K562 (cell line): Measurements from ENCODE around the gene ECM2. TPM values are rescaled to one million over a fixed set of nuclear protein-coding genes. Genes with fewer than 3 reads are reported as not detected.

ENCODE experiments used
- ATAC-seq: fragments of 200-7000 bp; cut with Tn5 transposase; 3 replicates; pipeline ENCODE4 v1.9.1; 2020; ENCODE audit warnings: moderate library complexity
- BruUV-seq: library from RNA; stranded (reverse); fragments of 400-500 nt; replicated peaks from 2 replicates; lab custom pipeline; 2021; lab: Mats Ljungman, UMichigan
- CTCF ChIA-PET: fragments of 300-600 bp; formaldehyde crosslinking; extraction: SDS; loops from one replicate; lab custom pipeline; 2021; ENCODE audit warnings: low intra/inter-chr PET ratio; lab: Yijun Ruan, JAX
- POLR2A ChIA-PET: fragments of 300-600, 350-650 bp; sonication (Branson Sonifier 250); formaldehyde crosslinking; extraction: SDS; loops from one replicate; lab custom pipeline; 2021; ENCODE audit warnings: antibody characterized with exemption, inconsistent platforms; lab: Yijun Ruan, JAX
- DNase-seq, 4 experiments: peaks; one replicate each; pipeline versions ENCODE4 v3.0.0 to v3.0.0-alpha.2; 2011 to 2018; ENCODE audit warnings: low spot score in 3 of 4, mixed read lengths in 3 of 4; ENCODE audit errors: extremely low read depth in 1 of 4
- FAIRE-seq: peaks from 2 replicates; lab custom pipeline; 2011; peaks lifted over from hg19 to GRCh38; lab: Jason Lieb, UNC
- H2AFZ ChIP-seq: 2 replicates; pipeline ENCODE4 v1.6.0; 2011; ENCODE audit warnings: low read depth, low read length, control low read depth, inconsistent platforms
- H3K27ac ChIP-seq: fragments of 200-600 bp; 3 replicates; pipeline ENCODE4 v1.8.0; 2011; ENCODE audit warnings: low read depth, mild to moderate bottlenecking, control low read depth, inconsistent platforms, low read length, moderate library complexity, mixed read lengths; ENCODE audit errors: extremely low read depth
- H3K27me3 ChIP-seq, 2 experiments: fragments of 300-600 bp in 1 of 2; 2 replicates in 1 of 2; 3 replicates in 1 of 2; pipeline versions ENCODE4 v1.6.0 to v1.8.0; 2011; ENCODE audit warnings: inconsistent platforms in 2 of 2, low read length in 2 of 2, mild to moderate bottlenecking in 1 of 2, mixed read lengths in 1 of 2, moderate library complexity in 1 of 2; ENCODE audit not compliant: control insufficient read depth in 2 of 2, insufficient read depth in 2 of 2
- H3K36me3 ChIP-seq: fragments of 300-600 bp; 3 replicates; pipeline ENCODE4 v1.8.0; 2011; ENCODE audit warnings: mild to moderate bottlenecking, low read length, inconsistent platforms; ENCODE audit not compliant: control insufficient read depth, insufficient read depth
- H3K4me1 ChIP-seq, 2 experiments: fragments of 200-600 bp in 1 of 2; replicated peaks in 1 of 2; 2 replicates in 1 of 2; 3 replicates in 1 of 2; pipeline versions ENCODE4 v1.5.1 to v1.8.0; 2011; ENCODE audit warnings: inconsistent platforms in 2 of 2, low read length in 2 of 2, mild to moderate bottlenecking in 1 of 2, mixed read lengths in 1 of 2, moderate library complexity in 1 of 2; ENCODE audit not compliant: control insufficient read depth in 2 of 2, insufficient read depth in 2 of 2
- H3K4me2 ChIP-seq: 2 replicates; pipeline ENCODE4 v1.6.1; 2011; ENCODE audit warnings: low read length, control low read depth, inconsistent platforms, mixed read lengths; ENCODE audit not compliant: insufficient read depth
- H3K4me3 ChIP-seq: fragments of 200-600 bp; sonication (generic), shearing (Covaris generic); 2 replicates; pipeline ENCODE4 v1.5.1; 2016; ENCODE audit warnings: control low read depth, inconsistent platforms
- H3K79me2 ChIP-seq: fragments of 200-600 bp; 3 replicates; pipeline ENCODE4 v1.8.0; 2011; ENCODE audit warnings: low read length, inconsistent platforms; ENCODE audit not compliant: control insufficient read depth, insufficient read depth
- H3K9ac ChIP-seq, 2 experiments: 2 replicates each; pipeline versions ENCODE4 v1.6.0 to v1.6.1; 2011; ENCODE audit warnings: low read depth in 2 of 2, low read length in 2 of 2, control low read depth in 1 of 2, inconsistent platforms in 1 of 2, mild to moderate bottlenecking in 1 of 2, mixed read lengths in 1 of 2; ENCODE audit not compliant: insufficient read depth in 1 of 2
- H3K9me1 ChIP-seq: one replicate; pipeline ENCODE4 v1.6.0; 2011; ENCODE audit warnings: inconsistent platforms, mild to moderate bottlenecking, low read length, moderate library complexity; ENCODE audit not compliant: control insufficient read depth, insufficient read depth
- H3K9me3 ChIP-seq: replicated peaks from 2 replicates; pipeline ENCODE4 v1.5.1; 2011; ENCODE audit warnings: low read depth, low read length, inconsistent platforms; ENCODE audit not compliant: control insufficient read depth, insufficient read depth
- H4K20me1 ChIP-seq: replicated peaks from 2 replicates; pipeline ENCODE4 v1.6.1; 2011; ENCODE audit warnings: low read length, inconsistent platforms, mixed read lengths; ENCODE audit not compliant: control insufficient read depth, insufficient read depth
- CAMTA2 ChIP-seq: fragments of 250-450 bp; sonication (Bioruptor Pico); conservative IDR thresholded peaks from 2 replicates; pipeline ENCODE4 v1.5.1; 2022
- CUX1 ChIP-seq: fragments of 200-800 bp; sonication (Bioruptor generic); IDR thresholded peaks from 2 replicates; pipeline ENCODE4 v1.6.1; 2016; ENCODE audit warnings: missing genetic modification characterization, missing compliant biosample characterization
- DDX20 ChIP-seq: fragments of 450-650 bp; IDR thresholded peaks from 2 replicates; pipeline ENCODE4 v1.6.1; 2016; ENCODE audit warnings: missing genetic modification characterization, low read depth, mild to moderate bottlenecking, missing compliant biosample characterization, moderate library complexity
- ELF4 ChIP-seq: fragments of 450-650 bp; formaldehyde crosslinking; IDR thresholded peaks from 2 replicates; pipeline ENCODE4 v1.4.0; 2022; ENCODE audit warnings: missing genetic modification characterization
- PTTG1 ChIP-seq: fragments of 450-650 bp; IDR thresholded peaks from 2 replicates; pipeline ENCODE4 v1.6.1; 2016; ENCODE audit warnings: low read depth, mild to moderate bottlenecking, missing genetic modification characterization, missing compliant biosample characterization
- REST ChIP-seq, 2 experiments: fragments of 450-650 bp; formaldehyde crosslinking in 1 of 2; IDR thresholded peaks; 2 replicates each; pipeline versions ENCODE4 v1.4.0 to v1.6.1; 2014 to 2020; ENCODE audit warnings: mild to moderate bottlenecking in 2 of 2, borderline replicate concordance in 1 of 2, low read depth in 1 of 2
- SETDB1 ChIP-seq: IDR thresholded peaks from one replicate; pipeline ENCODE4 v1.6.1; 2012; ENCODE audit warnings: low read length, control low read depth, inconsistent platforms
- STAG1 ChIP-seq: sonication (generic); formaldehyde crosslinking; IDR thresholded peaks from 2 replicates; pipeline ENCODE4 v1.5.0; 2020; ENCODE audit warnings: missing genetic modification reagents, borderline replicate concordance
- SUPT5H ChIP-seq: fragments of 450-650 bp; IDR thresholded peaks from 2 replicates; pipeline ENCODE4 v1.6.1; 2016
- ZFPM2 ChIP-seq: fragments of 250-450 bp; sonication (Bioruptor Pico); IDR thresholded peaks from 2 replicates; pipeline ENCODE4 v1.5.1; 2022; ENCODE audit warnings: mild to moderate bottlenecking
- ZNF174 ChIP-seq: fragments of 250-450 bp; sonication (Bioruptor Pico); IDR thresholded peaks from 2 replicates; pipeline ENCODE4 v1.4.0; 2020; ENCODE audit warnings: mild to moderate bottlenecking
- in situ Hi-C: fragments of 300-500 bp; cut with MboI; formaldehyde crosslinking; loops from 4 replicates; pipeline ENCODE4 v1.15.0; 2018; ENCODE audit warnings: inconsistent platforms, mixed read lengths
- intact Hi-C: fragments of 100-400 bp; cut with micrococcal nuclease; formaldehyde crosslinking; loops from 2 replicates; pipeline ENCODE4 v1.14.2; 2022
- polyA plus RNA-seq, 8 experiments: library from polyadenylated mRNA; depleted of rRNA in 4 of 8; stranded (reverse) in 5 of 8; unstranded in 3 of 8; fragments of >200 nt; fragmentation: Nextera tagmentation in 2 of 8; fragmentation: Illumina TruSeq in 1 of 8; extraction: Ambion mirVana in 2 of 8; extraction: Trizol in 1 of 8; gene quantifications; 2 replicates each; pipeline versions ENCODE4 v1.2.1 to v1.2.3, GENCODE V29; 2011 to 2014; ENCODE audit warnings: inconsistent platforms in 1 of 8, missing spikeins in 1 of 8
- total RNA-seq, 7 experiments: library from RNA; depleted of rRNA in 6 of 7; stranded (reverse); fragments of >200 nt in 6 of 7; fragmentation: Illumina TruSeq in 2 of 7; extraction: Trizol in 2 of 7; gene quantifications; 2 replicates each; pipeline versions ENCODE4 v1.2.1 to v1.2.3, GENCODE V29; 2011 to 2021; ENCODE audit warnings: low replicate concordance in 1 of 7

Gene ECM2
- total and polyA plus RNA-seq, 9 of the 15 experiments (the other 6 are each of a cell fraction or from before 2014, with no cell fraction given): 0.03 to 0.07 TPM; not detected in 7

- H3K4me2 ChIP-seq: no peak overlapping the region
- 0 out of 5 replicates have a peak, but pooled peaks cover under 1 to 8% of the 10 kb centered on the region in 2 experiments for H3K4me1 ChIP-seq
- DNase-seq: no peak
- no peaks in the 10 kb centered on the region for H3K9me1 ChIP-seq
- ChIA-PET CTCF (no interaction called here), POLR2A (no interaction called here)
- in situ Hi-C loops: no loop called here
- no peak for FAIRE-seq
- intact Hi-C loops: no loop called here
- H3K79me2 ChIP-seq: no peaks in the 10 kb centered on the region
- ATAC-seq: no peak
- no peaks in the 10 kb centered on the region for H3K36me3 ChIP-seq
- no peak overlapping the region for H3K27ac ChIP-seq
- no peaks in the 10 kb centered on the region for H3K27me3 ChIP-seq
- H3K9me3 ChIP-seq: no peaks in the 10 kb centered on the region
- H3K4me3 ChIP-seq: no peak overlapping the region
- H4K20me1 ChIP-seq: no peaks in the 10 kb centered on the region
- H3K9ac ChIP-seq: no peak overlapping the region
- no peak overlapping the region for H2AFZ ChIP-seq
- no TSS peak for BruUV-seq
- TF ChIP-seq PTTG1 (tag) (no peak), ZNF174 (CRISPR knock-in tag) (no peak), STAG1 (CRISPR knock-in tag) (no peak), REST (IDR thresholded peaks at IDR 0.05; ENCODE audit: borderline replicate concordance) (no peak), REST (CRISPR knock-in tag; IDR thresholded peaks at IDR 0.05; ENCODE audit: low read depth) (no peak), CUX1 (no peak), CAMTA2 (CRISPR knock-in tag) (no peak), ELF4 (no peak), SUPT5H (no peak), SETDB1 (no peak), DDX20 (tag) (no peak), ZFPM2 (CRISPR knock-in tag) (no peak)
Measured at GRCh38 chr9:92564504-92564903, 28.7 kb upstream of the ECM2 start.
